H1 (cell line): ENCODE measurements around the gene WNT9A. TPM values are rescaled to one million over a fixed set of nuclear protein-coding genes. Genes with fewer than 3 reads are reported as not detected.

Source experiments
- CTCF ChIA-PET: fragments of 300-600 bp; sonication (Branson Sonifier 250); formaldehyde crosslinking; loops from one replicate; lab custom pipeline; 2021; ENCODE audit not compliant: partially characterized antibody; lab: Charles Lee
- POLR2A ChIA-PET: fragments of 300-600 bp; sonication (Branson Sonifier 250); formaldehyde crosslinking; loops from one replicate; lab custom pipeline; 2021; ENCODE audit warnings: inconsistent platforms; ENCODE audit not compliant: partially characterized antibody; lab: Charles Lee
- DNase-seq, 2 experiments: peaks; one replicate each; pipeline versions ENCODE4 v3.0.0 to v3.0.0-alpha.2; 2010 to 2022; ENCODE audit warnings: low spot score in 2 of 2, low read depth in 1 of 2, mixed read lengths in 1 of 2
- FAIRE-seq: peaks from 2 replicates; lab custom pipeline; 2011; peaks lifted over from hg19 to GRCh38; lab: Jason Lieb, UNC
- H2AFZ ChIP-seq: 2 replicates; pipeline ENCODE4 v1.8.1; 2012; ENCODE audit warnings: low read length, inconsistent platforms
- H2AK5ac ChIP-seq: 2 replicates; pipeline ENCODE4 v1.6.1; 2013; ENCODE audit warnings: low read depth, low read length
- H2BK120ac ChIP-seq: replicated peaks from 2 replicates; pipeline ENCODE3; 2013; ENCODE audit warnings: low read depth, low read length, inconsistent platforms
- H2BK12ac ChIP-seq: 2 replicates; pipeline ENCODE4 v1.6.1; 2013; ENCODE audit warnings: low read depth, low read length
- H2BK15ac ChIP-seq: 2 replicates; pipeline ENCODE4 v1.6.1; 2013; ENCODE audit warnings: low read length
- H2BK20ac ChIP-seq: 2 replicates; pipeline ENCODE4 v1.6.1; 2013; ENCODE audit warnings: low read length
- H2BK5ac ChIP-seq: 2 replicates; pipeline ENCODE4 v1.6.1; 2013; ENCODE audit warnings: low read depth, low read length
- H3K14ac ChIP-seq: 2 replicates; pipeline ENCODE4 v1.6.1; 2013; ENCODE audit warnings: inconsistent platforms; ENCODE audit not compliant: insufficient read length
- H3K18ac ChIP-seq: 2 replicates; pipeline ENCODE4 v1.6.1; 2013; ENCODE audit warnings: low read length; ENCODE audit errors: extremely low read depth
- H3K23ac ChIP-seq: 2 replicates; pipeline ENCODE4 v1.6.1; 2013; ENCODE audit warnings: inconsistent platforms; ENCODE audit not compliant: insufficient read length
- H3K23me2 ChIP-seq: 2 replicates; pipeline ENCODE4 v1.6.1; 2013; ENCODE audit warnings: low read depth, low read length
- H3K27ac ChIP-seq: 2 replicates; pipeline ENCODE4 v1.6.1; 2011; ENCODE audit warnings: low read depth, low read length, inconsistent platforms
- H3K27me3 ChIP-seq, 4 experiments: replicated peaks in 1 of 4; 1 replicate in 1 of 4; 2 replicates in 3 of 4; pipeline versions ENCODE4 v1.6.1 to v1.8.1; 2011 to 2013; ENCODE audit warnings: low read length in 3 of 4, mild to moderate bottlenecking in 3 of 4, inconsistent platforms in 2 of 4, mixed read lengths in 2 of 4, moderate library complexity in 1 of 4; ENCODE audit not compliant: control insufficient read depth in 3 of 4, insufficient read depth in 3 of 4; ENCODE audit errors: extremely low read depth in 1 of 4
- H3K36me3 ChIP-seq, 4 experiments: 2 replicates each; pipeline versions ENCODE4 v1.6.1 to v1.8.1; 2011 to 2013; ENCODE audit warnings: mild to moderate bottlenecking in 4 of 4, low read length in 3 of 4, moderate library complexity in 2 of 4, control low read depth in 1 of 4, inconsistent platforms in 1 of 4; ENCODE audit not compliant: insufficient read depth in 4 of 4, control insufficient read depth in 2 of 4
- H3K4ac ChIP-seq: replicated peaks from 2 replicates; pipeline ENCODE3; 2013; ENCODE audit warnings: low read length, low read depth, mixed read lengths, inconsistent platforms; ENCODE audit not compliant: insufficient read length
- H3K4me1 ChIP-seq, 4 experiments: replicated peaks in 1 of 4; 1 replicate in 1 of 4; 2 replicates in 3 of 4; pipeline versions ENCODE4 v1.6.1 to v1.8.1; 2011 to 2013; ENCODE audit warnings: low read length in 3 of 4, inconsistent platforms in 2 of 4, mixed read lengths in 1 of 4; ENCODE audit not compliant: insufficient read depth in 4 of 4, control insufficient read depth in 3 of 4
- H3K4me2 ChIP-seq, 2 experiments: 2 replicates each; pipeline versions ENCODE4 v1.6.1 to v1.8.1; 2011 to 2013; ENCODE audit warnings: low read depth in 2 of 2, low read length in 2 of 2, control low read depth in 1 of 2, inconsistent platforms in 1 of 2, mild to moderate bottlenecking in 1 of 2; ENCODE audit not compliant: insufficient read depth in 1 of 2
- H3K4me3 ChIP-seq, 4 experiments: fragments of 200-600, 300-600 bp in 1 of 4; sonication (generic), shearing (Covaris generic), sonication (Bioruptor Twin) in 1 of 4; 2 replicates each; pipeline versions ENCODE4 v1.5.1 to v1.8.1; 2011 to 2016; ENCODE audit warnings: low read length in 4 of 4, low read depth in 3 of 4, control low read depth in 2 of 4, inconsistent platforms in 2 of 4, mild to moderate bottlenecking in 2 of 4, mixed read lengths in 1 of 4, moderate library complexity in 1 of 4; ENCODE audit not compliant: insufficient read depth in 2 of 4; ENCODE audit errors: extremely low read depth in 1 of 4
- H3K56ac ChIP-seq: replicated peaks from 2 replicates; pipeline ENCODE3; 2013; ENCODE audit warnings: low read depth, mild to moderate bottlenecking, mixed read lengths, low read length, inconsistent platforms; ENCODE audit not compliant: insufficient read length
- H3K79me1 ChIP-seq: 2 replicates; pipeline ENCODE4 v1.6.1; 2013; ENCODE audit warnings: low read depth, low read length, control low read depth
- H3K79me2 ChIP-seq, 2 experiments: 2 replicates each; pipeline versions ENCODE4 v1.6.1 to v1.8.1; 2012 to 2013; ENCODE audit warnings: low read length in 2 of 2, mild to moderate bottlenecking in 2 of 2, inconsistent platforms in 1 of 2; ENCODE audit not compliant: insufficient read depth in 2 of 2, control insufficient read depth in 1 of 2
- H3K9ac ChIP-seq, 4 experiments: replicated peaks in 1 of 4; 1 replicate in 1 of 4; 2 replicates in 3 of 4; pipeline versions ENCODE4 v1.6.1 to v1.8.1; 2011 to 2013; ENCODE audit warnings: low read depth in 3 of 4, low read length in 3 of 4, control low read depth in 2 of 4, mild to moderate bottlenecking in 2 of 4, moderate library complexity in 2 of 4, inconsistent platforms in 1 of 4; ENCODE audit errors: extremely low read depth in 1 of 4
- H3K9me3 ChIP-seq, 2 experiments: 2 replicates each; pipeline versions ENCODE4 v1.6.1 to v1.8.1; 2012 to 2013; ENCODE audit warnings: mild to moderate bottlenecking in 2 of 2, moderate library complexity in 2 of 2, control low read depth in 1 of 2, inconsistent platforms in 1 of 2, low read depth in 1 of 2, low read length in 1 of 2, mixed read lengths in 1 of 2; ENCODE audit not compliant: insufficient read depth in 2 of 2
- H4K20me1 ChIP-seq, 2 experiments: replicated peaks in 1 of 2; 2 replicates each; pipeline versions ENCODE3 to v1.8.1; 2011 to 2013; ENCODE audit warnings: inconsistent platforms in 2 of 2, low read length in 2 of 2, mild to moderate bottlenecking in 1 of 2; ENCODE audit not compliant: insufficient read depth in 2 of 2, control insufficient read depth in 1 of 2
- H4K5ac ChIP-seq: 2 replicates; pipeline ENCODE4 v1.6.1; 2013; ENCODE audit warnings: low read length, low read depth, mixed read lengths, inconsistent platforms; ENCODE audit not compliant: insufficient read length
- H4K8ac ChIP-seq: 2 replicates; pipeline ENCODE4 v1.8.0; 2013; ENCODE audit warnings: mild to moderate bottlenecking, moderate library complexity, low read length, inconsistent platforms; ENCODE audit not compliant: insufficient read depth; ENCODE audit errors: extremely low read depth
- H4K91ac ChIP-seq: replicated peaks from 2 replicates; pipeline ENCODE3; 2013; ENCODE audit warnings: low read length, mixed read lengths, inconsistent platforms; ENCODE audit not compliant: insufficient read length
- KDM4A ChIP-seq: IDR thresholded peaks from one replicate; pipeline ENCODE4 v1.7.1; 2012; ENCODE audit warnings: low read depth, mild to moderate bottlenecking, moderate library complexity, low read length, inconsistent platforms; ENCODE audit not compliant: severe bottlenecking
- RFX5 ChIP-seq: IDR thresholded peaks from 2 replicates; pipeline ENCODE4 v1.6.1; 2011; ENCODE audit warnings: low read depth, low read length, improper control_type of control experiment, borderline replicate concordance
- TCF12 ChIP-seq: IDR thresholded peaks from 2 replicates; pipeline ENCODE4 v1.6.1; 2011; ENCODE audit warnings: low read depth, mild to moderate bottlenecking, low read length
- polyA plus RNA-seq, 7 experiments: library from polyadenylated mRNA; depleted of rRNA in 3 of 7; stranded (reverse) in 5 of 7; unstranded in 2 of 7; fragments of >200 nt in 5 of 7; fragments of 200-250 nt in 2 of 7; gene quantifications; 1 replicate in 5 of 7; 2 replicates in 1 of 7; 4 replicates in 1 of 7; pipeline versions ENCODE4 v1.2.1 to v1.2.3, GENCODE V29; 2011 to 2013; ENCODE audit warnings: missing spikeins in 2 of 7, mixed read lengths in 2 of 7
- total RNA-seq: library from RNA; stranded (reverse); fragmentation: NEBNext Ultra II Directional; extraction: Animal tissue kit (Norgen Biotek cat#: 25700); gene quantifications from 2 replicates; pipeline ENCODE4 v1.2.1, GENCODE V29; 2021

Gene WNT9A
- total and polyA plus RNA-seq, 2 of the 8 experiments (the other 6 are each of a cell fraction or from before 2014, with no cell fraction given): 1.1 to 1.5 TPM

DNA sequence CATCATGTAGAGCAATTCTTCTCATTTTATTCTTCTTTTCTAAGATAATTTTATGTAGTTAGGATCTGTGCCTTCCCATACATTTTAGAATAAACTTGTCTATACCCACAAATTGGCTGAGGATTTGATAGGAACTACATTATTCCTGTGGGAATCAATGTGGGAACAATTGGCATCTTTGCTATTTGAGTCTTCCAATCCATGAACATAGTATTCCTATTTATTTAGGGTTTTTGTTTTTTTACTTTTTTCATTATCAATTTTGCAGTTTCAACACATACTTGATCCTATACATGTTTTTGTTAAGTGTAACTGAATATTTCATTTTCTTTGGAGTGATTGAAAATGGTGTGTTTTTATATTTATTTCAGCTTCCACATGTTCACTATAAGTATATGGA, 8.1 kb upstream of the WNT9A start:
- H2BK12ac ChIP-seq: no peak overlapping the region
- H3K4me3 ChIP-seq: no peak overlapping the region
- H3K79me1 ChIP-seq: no peaks in the 10 kb centered on the region
- H2BK120ac ChIP-seq: no peak overlapping the region
- H3K18ac ChIP-seq: no peak overlapping the region
- no peaks in the 10 kb centered on the region for H4K20me1 ChIP-seq
- POLR2A ChIA-PET: no interaction called here
- no peak overlapping the region for H2BK15ac ChIP-seq
- no peaks in the 10 kb centered on the region for H3K36me3 ChIP-seq
- no peak overlapping the region for H4K5ac ChIP-seq
- H3K56ac ChIP-seq: no peak overlapping the region
- CTCF ChIA-PET: interaction anchor here (1.0 to 1.4 kb wide), 4 partner anchors 44 to 295 kb away, joined by 3 read pairs; no protein-coding TSS in a partner anchor
- H3K4me1 ChIP-seq: peaks cover 0 to 3% (median 1%) of the 10 kb centered on the region in 4 experiments; a peak in 2 of 7 replicates
- H2BK20ac ChIP-seq: no peak overlapping the region
- no peak overlapping the region for H3K14ac ChIP-seq
- FAIRE-seq (no peak), DNase-seq (no peak)
- no peaks in the 10 kb centered on the region; a peak in 1 of 7 replicates for H3K27me3 ChIP-seq
- no peak overlapping the region for H2AFZ ChIP-seq
- H3K4ac ChIP-seq: no peak overlapping the region
- no peak overlapping the region for H4K91ac ChIP-seq
- H2BK5ac ChIP-seq: no peak overlapping the region
- no peak overlapping the region for H3K4me2 ChIP-seq
- H3K23me2 ChIP-seq: no peaks in the 10 kb centered on the region
- H3K9ac ChIP-seq: no peak overlapping the region
- no peak overlapping the region for H3K23ac ChIP-seq
- no peak overlapping the region for H3K27ac ChIP-seq
- H3K79me2 ChIP-seq: no peaks in the 10 kb centered on the region
- no peak overlapping the region for H2AK5ac ChIP-seq
- peaks cover 0 to 6% of the 10 kb centered on the region in 2 experiments; a peak in 1 of 4 replicates for H3K9me3 ChIP-seq
- H4K8ac ChIP-seq: no peak overlapping the region
- TF ChIP-seq TCF12 (no peak), KDM4A (no peak), RFX5 (no peak)
